SH-SY5Y (cell line): ENCODE results near the gene ATP13A2.

ENCODE experiments used
- GATA2 ChIP-seq: IDR thresholded peaks from 2 replicates; pipeline ENCODE4 v1.6.1; 2011; ENCODE audit warnings: mild to moderate bottlenecking, low read depth, low read length
- GATA3 ChIP-seq: IDR thresholded peaks from 2 replicates; pipeline ENCODE4 v1.6.1; 2011; ENCODE audit warnings: low read depth, mild to moderate bottlenecking, low read length, moderate library complexity

- no peak for TF ChIP-seq GATA2
- TF ChIP-seq GATA3, result no peak
These were observed 18.5 kb upstream of the ATP13A2 start for GRCh38 chr1:17030206-17030605.
